Stimulated activated CD8-positive, alpha-beta memory T cell treated with anti-CD3 and anti-CD28 coated beads, Interleukin-7, amount 100 ng/mL, for 24 hours (primary cell): ENCODE data around the gene PLCL2.
"Not testable (repeated sequence)": the region's sequence is repeated elsewhere in the genome, so short reads cannot be mapped to it uniquely, and the experiment has no call there.

ENCODE experiments used
- DNase-seq: peaks from one replicate; pipeline ENCODE4 v3.0.0-alpha.2; 2020; ENCODE audit warnings: low read depth

Gene PLCL2

DNA sequence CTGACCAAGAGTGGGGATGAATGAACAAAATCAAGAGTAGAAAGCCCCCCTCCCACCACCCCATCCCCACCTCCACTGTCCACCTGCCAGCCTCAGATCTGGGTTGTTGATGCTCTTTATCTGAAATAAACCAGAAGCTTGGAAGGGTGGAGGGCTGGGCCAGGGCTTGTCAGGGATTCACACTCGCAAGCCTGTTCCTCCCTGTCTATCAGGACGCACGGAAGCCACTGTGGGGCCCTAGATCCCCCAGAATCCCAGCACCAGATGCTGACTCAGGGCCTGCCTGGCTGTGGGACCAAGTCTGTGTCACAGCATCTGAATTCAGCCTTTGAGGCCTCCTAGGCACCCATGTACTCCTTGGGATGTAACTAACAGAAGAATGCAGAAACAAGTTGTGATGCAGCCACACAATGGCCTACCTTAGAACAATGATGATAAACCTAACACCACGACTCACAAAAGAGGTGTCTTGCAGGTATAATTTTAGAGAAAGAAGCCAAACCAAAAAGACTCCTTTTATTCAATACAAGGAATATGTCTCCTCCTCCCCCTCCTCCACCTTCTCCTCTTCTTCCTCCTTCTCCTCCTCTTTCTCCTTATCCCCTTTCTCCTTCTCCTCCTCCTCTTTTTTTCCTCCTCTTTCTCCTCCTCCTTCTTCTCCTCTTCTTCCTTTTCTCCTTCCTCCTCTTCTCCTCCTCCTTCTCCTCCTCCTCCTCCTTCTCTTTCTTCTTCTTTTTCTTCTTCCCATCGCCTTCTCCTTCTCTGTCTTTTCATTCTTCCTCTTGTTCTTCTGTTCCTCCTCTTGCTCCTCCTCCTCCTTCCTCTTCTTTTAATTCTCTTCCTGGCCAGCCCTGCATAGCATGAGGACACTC lies 234.7 kb downstream of the PLCL2 start:
- DNase-seq, result no peak

- no peak for DNase-seq
Observed at GRCh38 chr3:17120115-17120514, 235.4 kb downstream of the PLCL2 start.

GRCh38 chr3:17121336-17121735 lies 236.6 kb downstream of the PLCL2 start:
- no peak for DNase-seq

DNA sequence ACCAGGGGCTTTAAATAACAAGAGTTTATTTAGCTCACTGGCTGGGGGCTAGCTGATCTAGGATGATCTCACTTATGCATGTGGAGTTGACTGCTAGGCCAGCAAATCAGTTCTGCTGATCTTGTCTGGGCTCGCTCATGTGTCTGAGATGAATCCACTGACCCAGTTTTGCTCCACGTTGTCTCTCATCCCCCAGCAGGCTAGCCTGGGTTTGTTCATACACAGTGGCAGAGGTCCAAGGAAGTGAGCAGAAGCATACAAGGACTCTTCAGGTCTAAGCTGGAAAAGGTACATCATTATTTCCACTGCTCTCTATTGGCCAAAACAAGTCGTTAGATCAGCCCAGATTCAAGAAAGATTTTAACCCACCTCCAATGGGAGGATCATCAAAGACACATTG lies 238.0 kb downstream of the PLCL2 start:
- DNase-seq, result no peak

DNA sequence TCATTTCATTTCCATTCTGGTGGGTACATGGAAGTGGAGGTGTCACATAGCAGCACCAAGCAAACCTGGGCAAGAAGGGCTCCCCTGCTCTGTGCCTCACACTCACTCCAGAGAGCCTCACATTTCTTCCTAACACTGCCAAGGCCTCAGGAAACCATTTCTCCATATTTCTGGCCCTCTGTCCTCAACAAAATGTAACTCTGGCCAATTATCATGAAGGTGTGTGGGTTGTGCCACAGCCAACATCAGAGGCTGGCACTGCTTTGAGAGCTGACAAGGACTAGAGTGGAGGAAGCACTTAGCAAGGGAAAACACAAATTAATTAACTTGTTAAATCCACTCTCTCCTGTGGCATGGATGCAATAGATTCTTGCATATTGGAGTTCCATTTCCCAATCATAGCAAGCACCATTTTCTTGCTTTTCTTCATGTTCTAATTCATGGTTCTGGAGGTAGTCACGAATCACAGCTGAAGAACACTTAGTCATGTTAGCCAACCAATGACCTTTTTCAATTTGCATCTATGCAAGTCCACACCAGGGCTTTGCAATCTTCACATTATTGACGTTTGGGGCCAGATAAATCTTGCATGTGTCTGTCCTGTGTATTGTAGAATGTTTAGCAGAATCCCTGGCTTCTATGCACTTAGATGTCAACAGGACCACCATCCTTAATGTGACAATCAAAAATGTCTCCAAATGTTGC lies 241.1 kb downstream of the PLCL2 start:
- no peak for DNase-seq

DNA sequence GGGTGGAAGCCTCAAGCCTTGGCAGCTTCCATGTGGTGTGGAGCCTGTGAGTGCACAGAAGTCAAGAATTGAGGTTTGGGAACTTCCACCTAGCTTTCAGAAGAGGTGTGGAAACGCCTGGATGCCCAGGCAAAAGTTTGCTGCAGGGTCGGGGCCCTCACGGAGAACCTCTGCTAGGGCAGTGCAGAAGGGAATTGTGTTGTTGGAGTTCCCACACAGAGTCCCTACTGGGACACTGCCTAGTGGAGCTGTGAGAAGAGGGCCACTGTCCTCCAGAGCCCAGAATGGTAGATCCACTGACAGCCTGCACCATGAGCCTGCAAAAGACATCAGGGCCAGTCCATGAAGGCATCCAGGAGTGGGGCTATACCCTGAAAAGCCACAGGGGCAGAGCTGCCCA lies 243.9 kb downstream of the PLCL2 start:
- DNase-seq, result not testable (repeated sequence)

DNA sequence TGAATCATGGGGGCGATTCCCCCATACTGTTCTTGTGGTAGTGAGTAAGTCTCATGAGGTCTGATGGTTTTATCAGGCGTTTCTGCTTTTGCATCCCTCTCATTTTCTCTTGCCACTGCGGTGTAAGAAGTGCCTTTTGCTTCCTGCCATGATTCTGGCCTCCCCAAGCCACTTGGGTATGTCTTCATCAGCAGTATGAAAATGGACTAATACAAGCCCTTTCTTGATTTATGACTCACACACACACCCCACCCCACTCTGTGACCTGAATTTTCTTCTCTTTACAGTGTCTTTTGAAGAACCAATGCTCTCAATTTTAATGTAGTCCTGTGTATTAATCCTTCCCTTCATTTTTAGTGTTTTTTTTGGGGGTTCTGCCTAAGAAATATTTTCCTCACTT lies 244.8 kb downstream of the PLCL2 start:
- no peak for DNase-seq

- no peak for DNase-seq
Observed at GRCh38 chr3:17130956-17131355, 246.2 kb downstream of the PLCL2 start.

DNA sequence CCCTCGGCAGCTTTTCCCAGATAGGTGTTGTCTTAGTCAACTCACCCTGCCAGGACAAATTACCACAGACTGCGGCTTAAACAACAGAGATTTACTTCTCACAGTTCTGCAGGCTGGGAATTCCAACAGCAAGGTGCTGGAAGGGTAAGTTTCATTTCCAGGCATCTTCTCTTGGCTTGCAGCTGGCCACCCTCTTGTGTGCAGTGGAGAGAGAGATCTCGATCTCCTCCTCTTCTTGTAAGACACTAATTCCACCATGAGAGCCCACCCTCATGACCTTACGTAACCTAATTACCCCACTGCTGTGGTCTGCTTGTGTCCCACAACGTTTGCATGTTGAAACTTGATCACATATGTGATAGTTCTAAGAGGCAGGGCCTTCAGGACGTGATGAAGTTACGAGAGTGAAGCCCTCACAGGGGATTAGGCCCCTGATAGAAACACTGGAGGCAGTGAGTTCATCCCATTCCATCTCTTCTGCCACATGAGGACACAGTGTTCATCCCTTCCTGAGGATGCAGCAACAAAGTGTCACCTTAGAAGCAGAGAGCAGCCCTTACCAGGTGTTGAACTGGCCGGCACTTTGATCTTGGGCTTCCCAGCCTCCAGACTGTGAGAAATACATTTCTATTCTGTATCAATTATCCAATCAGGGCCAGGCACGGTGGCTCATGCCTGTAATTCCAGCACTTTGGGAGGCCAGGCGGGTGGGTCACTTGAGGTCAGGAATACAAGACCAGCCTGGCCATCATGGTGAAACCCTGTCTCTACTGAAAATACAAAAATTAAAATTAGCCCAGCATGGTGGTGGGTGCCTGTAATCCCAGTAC lies 247.7 kb downstream of the PLCL2 start:
- no peak for DNase-seq

DNA sequence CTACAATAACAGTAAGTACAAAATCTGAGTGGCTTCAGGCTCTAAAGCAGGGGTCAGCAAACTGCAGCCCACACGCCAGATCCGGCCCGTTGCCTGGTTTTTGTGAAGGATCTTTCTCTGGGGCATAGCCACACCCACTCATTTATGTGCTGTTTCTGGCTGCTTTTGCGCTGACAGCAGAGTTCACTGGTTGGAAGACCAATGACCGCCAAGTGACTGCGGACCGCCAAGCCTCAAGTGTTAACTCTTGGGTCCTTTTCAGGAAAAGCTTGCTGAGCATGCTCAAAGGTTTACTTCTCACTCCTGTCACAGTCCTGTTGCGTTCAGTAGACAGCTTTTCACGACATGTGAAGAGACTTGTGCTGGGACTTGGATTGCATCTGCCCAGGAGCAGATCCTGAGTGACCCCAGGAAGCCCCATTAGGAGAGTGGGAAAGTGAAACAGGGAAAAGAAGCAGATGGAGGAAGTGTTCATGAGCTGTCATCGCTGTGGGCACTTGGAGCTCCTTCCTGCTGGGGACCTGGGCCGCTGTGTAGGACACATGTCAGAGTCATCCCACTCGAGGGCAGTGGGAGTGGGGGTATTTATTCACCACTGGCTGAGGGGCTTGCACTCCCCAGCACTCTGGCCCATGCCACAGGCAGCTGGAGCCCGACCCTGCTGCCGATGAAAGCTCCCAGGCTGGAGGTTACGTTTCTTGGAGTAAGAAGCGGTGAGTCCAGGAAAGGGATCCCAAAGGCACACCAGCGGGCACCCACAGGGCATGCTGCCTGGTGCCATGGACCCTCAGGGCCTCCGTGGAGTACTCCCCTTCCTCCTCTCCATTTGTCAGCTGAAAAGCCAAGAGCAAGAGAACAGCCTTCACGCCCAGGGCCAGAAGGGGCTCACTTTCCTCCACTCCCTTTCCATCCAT lies 249.1 kb downstream of the PLCL2 start:
- DNase-seq, result no peak

- DNase-seq, result no peak
Observed at GRCh38 chr3:17135696-17136095, 250.9 kb downstream of the PLCL2 start.

- DNase-seq, result no peak
Observed at GRCh38 chr3:17136136-17136721, 251.5 kb downstream of the PLCL2 start.

GRCh38 chr3:17137321-17137826 lies 252.6 kb downstream of the PLCL2 start:
- no peak for DNase-seq

DNA sequence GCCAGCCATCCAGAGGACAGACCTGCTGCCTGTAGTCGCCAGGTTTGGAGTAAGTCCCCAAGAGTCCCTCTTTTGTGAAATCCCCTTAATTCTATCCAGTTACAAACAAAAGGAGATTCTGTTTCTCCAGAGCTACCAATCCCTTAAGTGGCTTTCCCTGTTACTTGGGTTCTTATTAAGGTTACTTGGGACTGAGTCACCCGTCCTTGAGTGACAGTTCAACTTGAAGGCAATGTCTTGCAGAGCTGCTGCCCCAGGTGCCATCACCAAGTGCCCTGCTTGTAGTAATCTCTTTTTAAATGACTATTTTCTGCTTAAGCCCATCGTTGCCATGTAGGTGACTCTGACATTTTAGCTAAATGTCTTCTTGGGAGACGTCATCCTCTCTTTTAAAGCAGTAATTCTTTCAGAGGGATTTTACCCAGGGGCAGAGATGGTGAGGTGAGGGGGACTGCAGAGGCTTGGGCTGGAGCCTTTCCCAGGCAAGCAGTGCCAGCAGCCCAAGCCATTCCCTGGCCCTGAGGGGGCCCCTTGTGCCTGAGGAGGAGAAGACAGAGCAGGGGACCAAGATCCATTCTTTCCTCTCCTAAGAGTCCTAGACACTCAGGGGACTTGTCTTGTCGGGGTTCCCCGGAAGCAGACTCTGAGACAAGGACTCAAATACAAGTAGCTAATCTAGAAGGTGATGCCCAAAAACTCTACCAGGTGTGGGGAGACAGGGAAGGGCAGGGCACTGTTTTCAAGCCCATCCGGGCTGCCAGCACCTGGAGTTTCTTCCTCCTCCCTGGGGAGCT lies 253.7 kb downstream of the PLCL2 start:
- no peak for DNase-seq
